Measurements from ENCODE around the gene STAU1.
"Not testable (repeated sequence)": the region's sequence is repeated elsewhere in the genome, so short reads cannot be mapped to it uniquely, and the experiment has no call there.

STAU1 gene

GRCh38 chr20:49166534-49167449 is 21.3 kb downstream of the STAU1 start:
- DNase-seq (ENCODE audit: low read depth in 2 of 2, low spot score in 1 of 2) = no peak

GRCh38 chr20:49165611-49166010 is 22.5 kb downstream of the STAU1 start:
- DNase-seq (ENCODE audit: low read depth in 2 of 2, low spot score in 1 of 2) = no peak

- DNase-seq (ENCODE audit: low read depth in 2 of 2, low spot score in 1 of 2) = no peak
Measured at GRCh38 chr20:49163696-49164095, 24.4 kb downstream of the STAU1 start.

- no peak for DNase-seq (ENCODE audit: low read depth in 2 of 2, low spot score in 1 of 2)
Measured at GRCh38 chr20:49161428-49162152, 26.5 kb downstream of the STAU1 start.

GRCh38 chr20:49160057-49160929 is 27.8 kb downstream of the STAU1 start:
- DNase-seq (ENCODE audit: low read depth in 2 of 2, low spot score in 1 of 2) = no peak

GRCh38 chr20:49157146-49157545 is 31.0 kb downstream of the STAU1 start:
- DNase-seq (ENCODE audit: low read depth in 2 of 2, low spot score in 1 of 2) = no peak

- no peak for DNase-seq (ENCODE audit: low read depth in 2 of 2, low spot score in 1 of 2)
Measured at GRCh38 chr20:49156481-49156880, 31.7 kb downstream of the STAU1 start.

GRCh38 chr20:49151436-49151835 is 36.7 kb downstream of the STAU1 start:
- DNase-seq (ENCODE audit: low read depth in 2 of 2, low spot score in 1 of 2) = no peak

GRCh38 chr20:49149281-49150045 is 38.7 kb downstream of the STAU1 start:
- DNase-seq (ENCODE audit: low read depth in 2 of 2, low spot score in 1 of 2) = no peak

- no peak for DNase-seq (ENCODE audit: low read depth in 2 of 2, low spot score in 1 of 2)
Measured at GRCh38 chr20:49148601-49149000, 39.5 kb downstream of the STAU1 start.

- DNase-seq (ENCODE audit: low read depth in 2 of 2, low spot score in 1 of 2) = no peak
Measured at GRCh38 chr20:49147296-49147695, 40.8 kb downstream of the STAU1 start.

- no peak for DNase-seq (ENCODE audit: low read depth in 2 of 2, low spot score in 1 of 2)
Measured at GRCh38 chr20:49146442-49147225, 41.5 kb downstream of the STAU1 start.

- DNase-seq (ENCODE audit: low read depth in 2 of 2, low spot score in 1 of 2) = no peak
Measured at GRCh38 chr20:49140834-49141233, 47.3 kb downstream of the STAU1 start.

- DNase-seq (ENCODE audit: low read depth in 2 of 2, low spot score in 1 of 2) = no peak
Measured at GRCh38 chr20:49140411-49140810, 47.7 kb downstream of the STAU1 start.

GRCh38 chr20:49138431-49138830 is 49.7 kb downstream of the STAU1 start:
- no peak for DNase-seq (ENCODE audit: low read depth in 2 of 2, low spot score in 1 of 2)

GRCh38 chr20:49136817-49137571 is 51.1 kb downstream of the STAU1 start:
- no peak for DNase-seq (ENCODE audit: low read depth in 2 of 2, low spot score in 1 of 2)

GRCh38 chr20:49134797-49135196 is 53.3 kb downstream of the STAU1 start:
- not testable (repeated sequence) for DNase-seq (ENCODE audit: low read depth in 2 of 2, low spot score in 1 of 2)

GRCh38 chr20:49133571-49133970 is 54.6 kb downstream of the STAU1 start:
- DNase-seq (ENCODE audit: low read depth in 2 of 2, low spot score in 1 of 2) = no peak

GRCh38 chr20:49132995-49133478 is 55.1 kb downstream of the STAU1 start:
- DNase-seq (ENCODE audit: low read depth in 2 of 2, low spot score in 1 of 2) = no peak

All from stimulated activated CD8-positive, alpha-beta memory T cell treated with anti-CD3 and anti-CD28 coated beads, Interleukin-4, amount 100 ng/mL, for 1 hour (primary cell).